ENCODE results near the gene LIN28B.

- TF ChIP-seq EZH2 (IDR thresholded peaks at IDR 0.05; ENCODE audit: borderline replicate concordance, insufficient read depth, low read length, poor library complexity, severe bottlenecking) (no peak), CTCF (IDR thresholded peaks at IDR 0.05; ENCODE audit: poor library complexity, severe bottlenecking) (no peak), EP300 (conservative IDR thresholded peaks at IDR 0.05; ENCODE audit: poor library complexity, severe bottlenecking) (no peak), REST (IDR thresholded peaks at IDR 0.05; ENCODE audit: borderline replicate concordance) (no peak), RAD21 (conservative IDR thresholded peaks at IDR 0.05) (no peak), SMC3 (conservative IDR thresholded peaks at IDR 0.05; ENCODE audit: poor library complexity) (no peak), TAF1 (IDR thresholded peaks at IDR 0.05; ENCODE audit: low read depth) (no peak), POLR2AphosphoS5 (IDR thresholded peaks at IDR 0.05) (no peak), MXI1 (conservative IDR thresholded peaks at IDR 0.05; ENCODE audit: poor library complexity, severe bottlenecking) (no peak)
Observed at GRCh38 chr6:105078386-105078708, 121.4 kb downstream of the LIN28B start.

Measured in neural cell (in vitro differentiated cells).